Keratinocyte (primary cell): Measurements from ENCODE around the gene SEC14L3. TPM values are rescaled to one million over a fixed set of nuclear protein-coding genes. Genes with fewer than 3 reads are reported as not detected.

Source experiments
- DNase-seq: peaks from one replicate; pipeline ENCODE4 v3.0.0-alpha.2; 2011; ENCODE audit warnings: low read depth, missing footprints, low spot score
- FAIRE-seq: peaks from 2 replicates; lab custom pipeline; 2011; peaks lifted over from hg19 to GRCh38; lab: Jason Lieb, UNC
- H2AFZ ChIP-seq: 2 replicates; pipeline ENCODE4 v1.6.0; 2012; ENCODE audit warnings: low read length, control low read depth, inconsistent platforms; ENCODE audit not compliant: control insufficient read depth
- H3K27ac ChIP-seq: 2 replicates; pipeline ENCODE4 v1.5.1; 2011; ENCODE audit warnings: low read length; ENCODE audit not compliant: control insufficient read depth, insufficient read depth
- H3K27me3 ChIP-seq: 3 replicates; pipeline ENCODE4 v1.6.0; 2011; ENCODE audit warnings: low read length; ENCODE audit not compliant: control insufficient read depth, insufficient read depth; ENCODE audit errors: extremely low read depth
- H3K36me3 ChIP-seq, 2 experiments: 2 replicates in 1 of 2; 3 replicates in 1 of 2; pipeline ENCODE4 v1.5.1; 2011; ENCODE audit warnings: low read length in 2 of 2, mild to moderate bottlenecking in 1 of 2; ENCODE audit not compliant: control insufficient read depth in 2 of 2, insufficient read depth in 2 of 2; ENCODE audit errors: extremely low read depth in 1 of 2
- H3K4me1 ChIP-seq: 3 replicates; pipeline ENCODE4 v1.5.1; 2011; ENCODE audit warnings: low read length; ENCODE audit not compliant: control insufficient read depth, insufficient read depth; ENCODE audit errors: extremely low read depth
- H3K4me2 ChIP-seq: 3 replicates; pipeline ENCODE4 v1.6.0; 2011; ENCODE audit warnings: low read depth, low read length; ENCODE audit not compliant: control insufficient read depth, insufficient read depth; ENCODE audit errors: extremely low read depth
- H3K4me3 ChIP-seq, 3 experiments: fragments of 200-600 bp in 1 of 3; sonication (generic) in 1 of 3; 2 replicates in 2 of 3; 3 replicates in 1 of 3; pipeline ENCODE4 v1.5.1; 2011 to 2016; ENCODE audit warnings: low read length in 3 of 3, mild to moderate bottlenecking in 3 of 3, control low read depth in 2 of 3, inconsistent platforms in 1 of 3, low read depth in 1 of 3, mixed read lengths in 1 of 3, mixed run types in 1 of 3, moderate library complexity in 1 of 3; ENCODE audit not compliant: control insufficient read depth in 2 of 3, insufficient read depth in 2 of 3; ENCODE audit errors: extremely low read depth in 1 of 3
- H3K79me2 ChIP-seq: 2 replicates; pipeline ENCODE4 v1.6.0; 2012; ENCODE audit warnings: low read length; ENCODE audit not compliant: control insufficient read depth, insufficient read depth
- H3K9ac ChIP-seq: 3 replicates; pipeline ENCODE4 v1.6.0; 2011; ENCODE audit warnings: low read length; ENCODE audit not compliant: control insufficient read depth, insufficient read depth; ENCODE audit errors: extremely low read depth
- H3K9me1 ChIP-seq: 3 replicates; pipeline ENCODE4 v1.6.0; 2011; ENCODE audit warnings: low read length; ENCODE audit not compliant: control insufficient read depth, insufficient read depth; ENCODE audit errors: extremely low read depth
- H3K9me3 ChIP-seq: 2 replicates; pipeline ENCODE4 v1.5.1; 2012; ENCODE audit warnings: low read depth, low read length; ENCODE audit not compliant: control insufficient read depth
- H4K20me1 ChIP-seq: 3 replicates; pipeline ENCODE4 v1.6.0; 2011; ENCODE audit warnings: low read length; ENCODE audit not compliant: control insufficient read depth, insufficient read depth; ENCODE audit errors: extremely low read depth
- EZH2 ChIP-seq: IDR thresholded peaks from one replicate; pipeline ENCODE4 v1.6.1; 2012; ENCODE audit warnings: inconsistent platforms, mild to moderate bottlenecking, low read length, moderate library complexity
- dilution Hi-C: fragments of 300-500 bp; cut with MboI; formaldehyde crosslinking; loops from one replicate; pipeline ENCODE4 v1.7.0; 2020; ENCODE audit warnings: low sequenced_read_pairs; ENCODE audit not compliant: extremely low pct_ligation_motif_present
- polyA plus RNA-seq, 5 experiments: library from polyadenylated mRNA; depleted of rRNA in 3 of 5; stranded (reverse) in 3 of 5; stranded (forward) in 1 of 5; unstranded in 1 of 5; fragments of >200 nt; gene quantifications; 1 replicate in 1 of 5; 2 replicates in 3 of 5; 3 replicates in 1 of 5; pipeline versions ENCODE4 v1.2.1 to v1.2.3, GENCODE V29; 2011 to 2012; ENCODE audit warnings: missing spikeins in 2 of 5, low read depth in 1 of 5, low replicate concordance in 1 of 5
- TF ChIP-seq, protein P1 (sequence below), 3 experiments: IDR thresholded peaks in 1 of 3; conservative IDR thresholded peaks in 1 of 3; optimal IDR thresholded peaks in 1 of 3; 2 replicates in 2 of 3; 3 replicates in 1 of 3; pipeline versions ENCODE3 to v1.5.1; 2011; ENCODE audit warnings: low read length in 3 of 3, mild to moderate bottlenecking in 3 of 3, moderate library complexity in 2 of 3, control low read depth in 1 of 3, inconsistent platforms in 1 of 3; ENCODE audit not compliant: insufficient read depth in 2 of 3; ENCODE audit errors: extremely low read depth in 1 of 3

The SEC14L3 gene
- polyA plus RNA-seq, 1 donor (not counting 4 experiments of a cell fraction or from before 2014, with no cell fraction given) = not detected

DNA sequence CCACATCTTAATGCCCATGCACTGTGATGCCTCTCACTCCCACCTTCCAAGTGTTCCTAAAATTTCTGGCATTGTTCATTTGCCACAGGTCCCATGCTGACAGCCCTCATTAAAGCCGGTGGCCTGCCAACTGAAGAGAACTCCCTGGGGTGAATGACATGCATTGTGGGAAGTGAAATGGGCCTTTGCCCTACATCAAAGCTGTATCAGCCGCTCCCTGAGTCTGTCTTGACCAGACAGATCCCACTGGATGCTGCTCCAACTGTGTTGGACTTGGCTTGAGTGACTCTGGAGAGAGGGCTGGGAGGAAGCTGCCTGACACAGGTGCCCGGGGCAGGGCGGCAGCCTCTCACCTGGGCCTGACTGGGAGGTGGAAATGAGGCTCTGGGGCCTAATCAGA, 42.4 kb upstream of the SEC14L3 start:
- H3K9me3 ChIP-seq = no peaks in the 10 kb centered on the region
- H3K9me1 ChIP-seq = no peaks in the 10 kb centered on the region
- no peak for FAIRE-seq
- H3K36me3 ChIP-seq = no peaks in the 10 kb centered on the region
- dilution Hi-C loops = no loop called here
- no peak for DNase-seq
- no peaks in the 10 kb centered on the region for H3K79me2 ChIP-seq
- H4K20me1 ChIP-seq = no peaks in the 10 kb centered on the region
- no peak overlapping the region for H2AFZ ChIP-seq
- H3K4me1 ChIP-seq = no peaks in the 10 kb centered on the region
- H3K4me3 ChIP-seq = no peak overlapping the region
- no peak overlapping the region for H3K9ac ChIP-seq
- no peak for TF ChIP-seq EZH2
- TF ChIP-seq, protein P1, sequence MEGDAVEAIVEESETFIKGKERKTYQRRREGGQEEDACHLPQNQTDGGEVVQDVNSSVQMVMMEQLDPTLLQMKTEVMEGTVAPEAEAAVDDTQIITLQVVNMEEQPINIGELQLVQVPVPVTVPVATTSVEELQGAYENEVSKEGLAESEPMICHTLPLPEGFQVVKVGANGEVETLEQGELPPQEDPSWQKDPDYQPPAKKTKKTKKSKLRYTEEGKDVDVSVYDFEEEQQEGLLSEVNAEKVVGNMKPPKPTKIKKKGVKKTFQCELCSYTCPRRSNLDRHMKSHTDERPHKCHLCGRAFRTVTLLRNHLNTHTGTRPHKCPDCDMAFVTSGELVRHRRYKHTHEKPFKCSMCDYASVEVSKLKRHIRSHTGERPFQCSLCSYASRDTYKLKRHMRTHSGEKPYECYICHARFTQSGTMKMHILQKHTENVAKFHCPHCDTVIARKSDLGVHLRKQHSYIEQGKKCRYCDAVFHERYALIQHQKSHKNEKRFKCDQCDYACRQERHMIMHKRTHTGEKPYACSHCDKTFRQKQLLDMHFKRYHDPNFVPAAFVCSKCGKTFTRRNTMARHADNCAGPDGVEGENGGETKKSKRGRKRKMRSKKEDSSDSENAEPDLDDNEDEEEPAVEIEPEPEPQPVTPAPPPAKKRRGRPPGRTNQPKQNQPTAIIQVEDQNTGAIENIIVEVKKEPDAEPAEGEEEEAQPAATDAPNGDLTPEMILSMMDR (optimal IDR thresholded peaks at IDR 0.05 in 1 of 3, IDR thresholded peaks at IDR 0.05 in 1 of 3, conservative IDR thresholded peaks at IDR 0.05 in 1 of 3; ENCODE audit: extremely low read depth in 1 of 3, insufficient read depth in 2 of 3, low read length in 3 of 3) = no peak
- H3K27me3 ChIP-seq = no peaks in the 10 kb centered on the region
- H3K4me2 ChIP-seq = no peak overlapping the region
- no peak overlapping the region for H3K27ac ChIP-seq

DNA sequence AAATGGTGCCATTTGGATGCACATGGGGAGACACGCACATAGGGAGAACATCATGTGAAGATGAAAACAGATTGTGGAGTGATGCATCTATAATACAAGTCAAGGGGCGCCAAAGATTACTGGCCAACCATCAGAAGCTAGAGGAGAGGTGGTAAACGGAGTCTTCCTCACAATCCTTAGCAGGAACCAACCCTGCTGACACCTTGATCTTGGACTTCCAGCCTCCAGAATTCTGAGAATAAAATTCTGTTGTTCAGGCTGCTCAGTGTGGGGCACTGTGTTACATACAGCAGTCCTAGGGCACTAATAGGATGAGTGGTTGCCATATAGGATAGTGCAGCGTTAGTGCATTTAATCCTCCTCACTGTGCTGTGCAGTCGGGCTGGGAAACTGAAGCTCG, 41.6 kb upstream of the SEC14L3 start:
- no peaks in the 10 kb centered on the region for H3K36me3 ChIP-seq
- no peak overlapping the region for H3K27ac ChIP-seq
- TF ChIP-seq, protein P1 (optimal IDR thresholded peaks at IDR 0.05 in 1 of 3, IDR thresholded peaks at IDR 0.05 in 1 of 3, conservative IDR thresholded peaks at IDR 0.05 in 1 of 3; ENCODE audit: extremely low read depth in 1 of 3, insufficient read depth in 2 of 3, low read length in 3 of 3) = no peak
- TF ChIP-seq EZH2 = no peak
- no peaks in the 10 kb centered on the region for H3K4me1 ChIP-seq
- H3K79me2 ChIP-seq = no peaks in the 10 kb centered on the region
- no peak overlapping the region for H3K4me2 ChIP-seq
- H3K9ac ChIP-seq = no peak overlapping the region
- no peak for DNase-seq
- H2AFZ ChIP-seq = no peak overlapping the region
- no peak overlapping the region for H3K4me3 ChIP-seq
- dilution Hi-C loops = no loop called here
- no peaks in the 10 kb centered on the region for H4K20me1 ChIP-seq
- H3K9me3 ChIP-seq = no peaks in the 10 kb centered on the region
- H3K27me3 ChIP-seq = no peaks in the 10 kb centered on the region
- no peaks in the 10 kb centered on the region for H3K9me1 ChIP-seq
- no peak for FAIRE-seq
